Sigmoid colon (tissue), 4 donors: Measurements from ENCODE around the gene KRTAP12-2.

Source experiments
- EP300 ChIP-seq, 4 donors: sonication (generic); formaldehyde crosslinking; IDR thresholded peaks; one replicate each; pipeline ENCODE4 v1.6.1; 2017; ENCODE audit warnings: antibody characterized with exemption in 4 of 4
- POLR2A ChIP-seq, 2 donors: fragments of 450-650 bp; IDR thresholded peaks; one replicate each; pipeline ENCODE4 v1.6.1; 2016; ENCODE audit warnings: antibody characterized with exemption in 2 of 2, mild to moderate bottlenecking in 2 of 2, moderate library complexity in 2 of 2
- POLR2AphosphoS5 ChIP-seq, 4 donors: sonication (generic); formaldehyde crosslinking; IDR thresholded peaks; one replicate each; pipeline ENCODE4 v1.6.1; 2017; ENCODE audit warnings: antibody characterized with exemption in 4 of 4
- TF ChIP-seq, protein P1 (sequence below), 4 experiments: fragments of 450-650 bp in 3 of 4; fragments of 200-600 bp in 1 of 4; IDR thresholded peaks; one replicate each; pipeline ENCODE4 v1.5.1; 2016 to 2019; ENCODE audit warnings: antibody characterized with exemption in 4 of 4, mild to moderate bottlenecking in 3 of 4, moderate library complexity in 2 of 4

- TF ChIP-seq, protein P1, sequence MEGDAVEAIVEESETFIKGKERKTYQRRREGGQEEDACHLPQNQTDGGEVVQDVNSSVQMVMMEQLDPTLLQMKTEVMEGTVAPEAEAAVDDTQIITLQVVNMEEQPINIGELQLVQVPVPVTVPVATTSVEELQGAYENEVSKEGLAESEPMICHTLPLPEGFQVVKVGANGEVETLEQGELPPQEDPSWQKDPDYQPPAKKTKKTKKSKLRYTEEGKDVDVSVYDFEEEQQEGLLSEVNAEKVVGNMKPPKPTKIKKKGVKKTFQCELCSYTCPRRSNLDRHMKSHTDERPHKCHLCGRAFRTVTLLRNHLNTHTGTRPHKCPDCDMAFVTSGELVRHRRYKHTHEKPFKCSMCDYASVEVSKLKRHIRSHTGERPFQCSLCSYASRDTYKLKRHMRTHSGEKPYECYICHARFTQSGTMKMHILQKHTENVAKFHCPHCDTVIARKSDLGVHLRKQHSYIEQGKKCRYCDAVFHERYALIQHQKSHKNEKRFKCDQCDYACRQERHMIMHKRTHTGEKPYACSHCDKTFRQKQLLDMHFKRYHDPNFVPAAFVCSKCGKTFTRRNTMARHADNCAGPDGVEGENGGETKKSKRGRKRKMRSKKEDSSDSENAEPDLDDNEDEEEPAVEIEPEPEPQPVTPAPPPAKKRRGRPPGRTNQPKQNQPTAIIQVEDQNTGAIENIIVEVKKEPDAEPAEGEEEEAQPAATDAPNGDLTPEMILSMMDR (IDR thresholded peaks at IDR 0.05): no peak
- TF ChIP-seq POLR2AphosphoS5 (IDR thresholded peaks at IDR 0.05) (no peak), POLR2A (IDR thresholded peaks at IDR 0.05) (no peak), EP300 (IDR thresholded peaks at IDR 0.05) (no peak)
These were observed 17.4 kb upstream of the KRTAP12-2 start for GRCh38 chr21:44684077-44684476.
